Panc1 (cell line): ENCODE results near the gene TUBA4A. TPM values are rescaled to one million over a fixed set of nuclear protein-coding genes. Genes with fewer than 3 reads are reported as not detected.

Experiments
- ATAC-seq: fragments of 200-7000 bp; cut with Tn5 transposase; 2 replicates; pipeline ENCODE4 v1.9.1; 2020; ENCODE audit warnings: mild to moderate bottlenecking, moderate library complexity
- BruUV-seq: library from RNA; stranded (reverse); fragments of 400-500 nt; replicated peaks from 2 replicates; lab custom pipeline; 2021; lab: Mats Ljungman, UMichigan
- CTCF ChIA-PET: fragments of 300-600 bp; sonication (Branson Sonifier 250); formaldehyde crosslinking; loops from one replicate; lab custom pipeline; 2022; ENCODE audit warnings: antibody characterized with exemption; lab: Charles Lee
- POLR2A ChIA-PET: fragments of 300-600 bp; sonication (Branson Sonifier 250); formaldehyde crosslinking; loops from one replicate; lab custom pipeline; 2022; ENCODE audit warnings: antibody characterized with exemption; lab: Charles Lee
- DNase-seq: peaks from one replicate; pipeline ENCODE4 v3.0.0-alpha.2; 2010; ENCODE audit warnings: low read depth, low spot score
- H3K27ac ChIP-seq: 2 replicates; pipeline ENCODE4 v1.5.1; 2011; ENCODE audit warnings: mild to moderate bottlenecking, low read length, inconsistent platforms
- H3K27me3 ChIP-seq: fragments of 200-500 bp; sonication (Bioruptor generic); 2 replicates; pipeline ENCODE4 v1.6.0; 2014; ENCODE audit warnings: low read length, inconsistent platforms; ENCODE audit not compliant: control insufficient read depth, insufficient read depth
- H3K36me3 ChIP-seq: fragments of 200-500 bp; sonication (Bioruptor generic); 2 replicates; pipeline ENCODE4 v1.5.1; 2014; ENCODE audit warnings: inconsistent platforms, mild to moderate bottlenecking, low read length, moderate library complexity; ENCODE audit not compliant: control insufficient read depth, insufficient read depth
- H3K4me1 ChIP-seq: 2 replicates; pipeline ENCODE4 v1.5.1; 2011; ENCODE audit warnings: inconsistent platforms, mild to moderate bottlenecking, low read length, moderate library complexity; ENCODE audit not compliant: control insufficient read depth, insufficient read depth
- H3K4me3 ChIP-seq, 2 experiments: 2 replicates each; pipeline ENCODE4 v1.5.1; 2011 to 2012; ENCODE audit warnings: low read depth in 2 of 2, low read length in 2 of 2, mild to moderate bottlenecking in 2 of 2, inconsistent platforms in 1 of 2, moderate library complexity in 1 of 2
- H3K9me3 ChIP-seq: fragments of 200-500 bp; sonication (Bioruptor generic); 2 replicates; pipeline ENCODE4 v1.5.1; 2014; ENCODE audit warnings: low read depth, mild to moderate bottlenecking, inconsistent platforms, low read length, moderate library complexity; ENCODE audit not compliant: control insufficient read depth, insufficient read depth
- POLR2AphosphoS5 ChIP-seq: IDR thresholded peaks from 2 replicates; pipeline ENCODE4 v1.6.1; 2012; ENCODE audit warnings: mild to moderate bottlenecking, low read depth, low read length, moderate library complexity
- SIN3A ChIP-seq: IDR thresholded peaks from 2 replicates; pipeline ENCODE4 v1.6.1; 2012; ENCODE audit warnings: low read depth, mild to moderate bottlenecking, low read length, moderate library complexity, borderline replicate concordance; ENCODE audit not compliant: insufficient read depth
- TCF7L2 ChIP-seq: IDR thresholded peaks from 2 replicates; pipeline ENCODE4 v1.6.1; 2011; ENCODE audit warnings: mild to moderate bottlenecking, low read depth, low read length, inconsistent platforms
- in situ Hi-C: cut with HindIII; loops from 2 replicates; pipeline ENCODE4 v1.10.0; 2016; ENCODE audit warnings: low sequenced_read_pairs, low pct_unique_long_range_greater_than_20kb
- intact Hi-C: fragments of 100-400 bp; cut with micrococcal nuclease; formaldehyde crosslinking; loops from one replicate; pipeline ENCODE4 v1.10.0; 2022; ENCODE audit not compliant: unreplicated experiment
- total RNA-seq: library from RNA; stranded (reverse); gene quantifications from one replicate; pipeline ENCODE4 v1.2.1, GENCODE V29; 2021; ENCODE audit not compliant: unreplicated experiment
- TF ChIP-seq, protein P1 (sequence below), 2 experiments: IDR thresholded peaks; 2 replicates each; pipeline ENCODE4 v1.6.1; 2011 to 2012; ENCODE audit warnings: low read depth in 2 of 2, control low read depth in 1 of 2, low read length in 1 of 2, mild to moderate bottlenecking in 1 of 2, moderate library complexity in 1 of 2; ENCODE audit not compliant: insufficient read depth in 1 of 2
- TF ChIP-seq, protein P2 (sequence below): fragments of 450-650 bp; IDR thresholded peaks from 2 replicates; pipeline ENCODE4 v1.5.1; 2017; ENCODE audit warnings: mild to moderate bottlenecking

The TUBA4A gene
- total RNA-seq, 1 experiment from 2014 or later: 12.9 TPM

DNA sequence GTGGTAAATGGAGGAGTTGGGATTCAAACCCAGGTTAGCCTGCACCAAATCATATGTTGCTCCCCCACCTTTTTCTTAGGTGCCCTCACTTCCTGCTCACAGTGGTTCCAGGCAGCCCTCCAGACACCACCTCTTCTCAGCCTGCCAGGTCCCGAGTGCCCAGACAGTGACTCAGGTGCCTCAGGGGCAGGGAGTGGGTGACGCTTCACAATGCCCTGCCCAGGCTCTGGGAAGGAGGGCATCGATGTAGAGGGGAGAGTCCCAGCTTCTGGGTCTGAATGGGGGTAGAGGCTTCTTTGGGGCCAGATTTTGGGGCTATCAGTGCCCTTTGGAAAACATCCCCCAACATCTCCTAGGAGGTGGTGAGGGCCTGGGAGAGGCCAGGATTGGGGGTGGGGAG, 20.2 kb upstream of the TUBA4A start:
- in situ Hi-C loops (no loop called here), intact Hi-C loops (no loop called here)
- Histone ChIP-seq H3K27me3 (no peaks in the 10 kb centered on the region), H3K9me3 (no peaks in the 10 kb centered on the region), H3K36me3 (no peaks in the 10 kb centered on the region), H3K4me3 (no peak overlapping the region), H3K27ac (peak overlapping the region; percentile 75), H3K4me1 (peaks cover 33% of the 10 kb centered on the region)
- ChIA-PET POLR2A (interaction anchor here (0.5 kb wide), 1 partner anchor 21 kb away, joined by 5 read pairs; the partner anchor contains the start of gene TUBA4B), CTCF (interaction anchor here (1.2 kb wide), 1 partner anchor 28 kb away, joined by 5 read pairs; no protein-coding TSS in a partner anchor)
- DNase-seq (no peak), ATAC-seq (peak; percentile 68)
- TF ChIP-seq, protein P1, sequence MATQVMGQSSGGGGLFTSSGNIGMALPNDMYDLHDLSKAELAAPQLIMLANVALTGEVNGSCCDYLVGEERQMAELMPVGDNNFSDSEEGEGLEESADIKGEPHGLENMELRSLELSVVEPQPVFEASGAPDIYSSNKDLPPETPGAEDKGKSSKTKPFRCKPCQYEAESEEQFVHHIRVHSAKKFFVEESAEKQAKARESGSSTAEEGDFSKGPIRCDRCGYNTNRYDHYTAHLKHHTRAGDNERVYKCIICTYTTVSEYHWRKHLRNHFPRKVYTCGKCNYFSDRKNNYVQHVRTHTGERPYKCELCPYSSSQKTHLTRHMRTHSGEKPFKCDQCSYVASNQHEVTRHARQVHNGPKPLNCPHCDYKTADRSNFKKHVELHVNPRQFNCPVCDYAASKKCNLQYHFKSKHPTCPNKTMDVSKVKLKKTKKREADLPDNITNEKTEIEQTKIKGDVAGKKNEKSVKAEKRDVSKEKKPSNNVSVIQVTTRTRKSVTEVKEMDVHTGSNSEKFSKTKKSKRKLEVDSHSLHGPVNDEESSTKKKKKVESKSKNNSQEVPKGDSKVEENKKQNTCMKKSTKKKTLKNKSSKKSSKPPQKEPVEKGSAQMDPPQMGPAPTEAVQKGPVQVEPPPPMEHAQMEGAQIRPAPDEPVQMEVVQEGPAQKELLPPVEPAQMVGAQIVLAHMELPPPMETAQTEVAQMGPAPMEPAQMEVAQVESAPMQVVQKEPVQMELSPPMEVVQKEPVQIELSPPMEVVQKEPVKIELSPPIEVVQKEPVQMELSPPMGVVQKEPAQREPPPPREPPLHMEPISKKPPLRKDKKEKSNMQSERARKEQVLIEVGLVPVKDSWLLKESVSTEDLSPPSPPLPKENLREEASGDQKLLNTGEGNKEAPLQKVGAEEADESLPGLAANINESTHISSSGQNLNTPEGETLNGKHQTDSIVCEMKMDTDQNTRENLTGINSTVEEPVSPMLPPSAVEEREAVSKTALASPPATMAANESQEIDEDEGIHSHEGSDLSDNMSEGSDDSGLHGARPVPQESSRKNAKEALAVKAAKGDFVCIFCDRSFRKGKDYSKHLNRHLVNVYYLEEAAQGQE (IDR thresholded peaks at IDR 0.05; ENCODE audit: insufficient read depth in 1 of 2, low read depth in 2 of 2, low read length in 1 of 2): no peak
- TF ChIP-seq SIN3A (no peak), POLR2AphosphoS5 (no peak), TCF7L2 (no peak)
- TF ChIP-seq, protein P2, sequence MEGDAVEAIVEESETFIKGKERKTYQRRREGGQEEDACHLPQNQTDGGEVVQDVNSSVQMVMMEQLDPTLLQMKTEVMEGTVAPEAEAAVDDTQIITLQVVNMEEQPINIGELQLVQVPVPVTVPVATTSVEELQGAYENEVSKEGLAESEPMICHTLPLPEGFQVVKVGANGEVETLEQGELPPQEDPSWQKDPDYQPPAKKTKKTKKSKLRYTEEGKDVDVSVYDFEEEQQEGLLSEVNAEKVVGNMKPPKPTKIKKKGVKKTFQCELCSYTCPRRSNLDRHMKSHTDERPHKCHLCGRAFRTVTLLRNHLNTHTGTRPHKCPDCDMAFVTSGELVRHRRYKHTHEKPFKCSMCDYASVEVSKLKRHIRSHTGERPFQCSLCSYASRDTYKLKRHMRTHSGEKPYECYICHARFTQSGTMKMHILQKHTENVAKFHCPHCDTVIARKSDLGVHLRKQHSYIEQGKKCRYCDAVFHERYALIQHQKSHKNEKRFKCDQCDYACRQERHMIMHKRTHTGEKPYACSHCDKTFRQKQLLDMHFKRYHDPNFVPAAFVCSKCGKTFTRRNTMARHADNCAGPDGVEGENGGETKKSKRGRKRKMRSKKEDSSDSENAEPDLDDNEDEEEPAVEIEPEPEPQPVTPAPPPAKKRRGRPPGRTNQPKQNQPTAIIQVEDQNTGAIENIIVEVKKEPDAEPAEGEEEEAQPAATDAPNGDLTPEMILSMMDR: no peak
- BruUV-seq: no TSS peak

DNA sequence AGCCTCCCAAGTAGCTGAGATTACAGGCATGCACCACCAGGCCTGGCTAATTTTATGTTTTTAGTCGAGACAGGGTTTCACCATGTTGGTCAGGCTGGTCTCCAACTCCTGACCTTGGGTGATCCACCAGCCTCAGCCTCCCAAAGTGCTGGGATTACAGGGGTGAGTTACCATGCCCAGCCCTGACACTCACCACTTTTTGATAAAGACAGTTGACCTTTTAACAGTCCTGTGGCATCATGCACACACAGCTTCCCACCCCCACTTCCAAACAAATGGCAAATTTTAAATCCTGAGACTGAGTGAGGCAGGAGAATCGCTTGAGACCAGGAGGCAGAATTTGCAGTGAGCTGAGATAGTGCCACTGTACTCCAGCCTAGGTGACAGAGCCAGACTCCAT, 19.3 kb upstream of the TUBA4A start:
- CTCF ChIA-PET: no interaction called here
- Histone ChIP-seq H3K9me3 (no peaks in the 10 kb centered on the region), H3K4me3 (no peak overlapping the region), H3K27me3 (no peaks in the 10 kb centered on the region), H3K4me1 (peaks cover 25% of the 10 kb centered on the region), H3K36me3 (no peaks in the 10 kb centered on the region), H3K27ac (no peak overlapping the region)
- TF ChIP-seq, protein P2: no peak
- TF ChIP-seq TCF7L2: no peak
- no peak for TF ChIP-seq SIN3A
- no peak for TF ChIP-seq POLR2AphosphoS5
- TF ChIP-seq, protein P1 (IDR thresholded peaks at IDR 0.05; ENCODE audit: insufficient read depth in 1 of 2, low read depth in 2 of 2, low read length in 1 of 2): no peak
- DNase-seq: no peak
- in situ Hi-C loops (no loop called here), intact Hi-C loops (no loop called here)
- POLR2A ChIA-PET: no interaction called here
- ATAC-seq: no peak
- BruUV-seq: no TSS peak
